Gastrocnemius medialis (tissue), 4 donors: ENCODE measurements around the gene ZFYVE27.

Experiments used
- POLR2A ChIP-seq, 2 donors: fragments of 450-650 bp; IDR thresholded peaks; one replicate each; pipeline ENCODE4 v1.6.1; 2017; ENCODE audit warnings: antibody characterized with exemption in 2 of 2, mild to moderate bottlenecking in 2 of 2, moderate library complexity in 2 of 2
- TF ChIP-seq, protein P1 (sequence below), 5 experiments: fragments of 450-650 bp in 3 of 5; fragments of 200-600 bp in 2 of 5; sonication (generic) in 2 of 5; IDR thresholded peaks in 4 of 5; conservative IDR thresholded peaks in 1 of 5; 1 replicate in 4 of 5; 2 replicates in 1 of 5; pipeline ENCODE4 v1.5.1; 2016 to 2019; ENCODE audit warnings: antibody characterized with exemption in 5 of 5, mild to moderate bottlenecking in 3 of 5, moderate library complexity in 3 of 5

GRCh38 chr10:97800474-97800873 lies 63.5 kb downstream of the ZFYVE27 start:
- TF ChIP-seq, protein P1, sequence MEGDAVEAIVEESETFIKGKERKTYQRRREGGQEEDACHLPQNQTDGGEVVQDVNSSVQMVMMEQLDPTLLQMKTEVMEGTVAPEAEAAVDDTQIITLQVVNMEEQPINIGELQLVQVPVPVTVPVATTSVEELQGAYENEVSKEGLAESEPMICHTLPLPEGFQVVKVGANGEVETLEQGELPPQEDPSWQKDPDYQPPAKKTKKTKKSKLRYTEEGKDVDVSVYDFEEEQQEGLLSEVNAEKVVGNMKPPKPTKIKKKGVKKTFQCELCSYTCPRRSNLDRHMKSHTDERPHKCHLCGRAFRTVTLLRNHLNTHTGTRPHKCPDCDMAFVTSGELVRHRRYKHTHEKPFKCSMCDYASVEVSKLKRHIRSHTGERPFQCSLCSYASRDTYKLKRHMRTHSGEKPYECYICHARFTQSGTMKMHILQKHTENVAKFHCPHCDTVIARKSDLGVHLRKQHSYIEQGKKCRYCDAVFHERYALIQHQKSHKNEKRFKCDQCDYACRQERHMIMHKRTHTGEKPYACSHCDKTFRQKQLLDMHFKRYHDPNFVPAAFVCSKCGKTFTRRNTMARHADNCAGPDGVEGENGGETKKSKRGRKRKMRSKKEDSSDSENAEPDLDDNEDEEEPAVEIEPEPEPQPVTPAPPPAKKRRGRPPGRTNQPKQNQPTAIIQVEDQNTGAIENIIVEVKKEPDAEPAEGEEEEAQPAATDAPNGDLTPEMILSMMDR (IDR thresholded peaks at IDR 0.05 in 4 of 5, conservative IDR thresholded peaks at IDR 0.05 in 1 of 5) = no peak
- no peak for TF ChIP-seq POLR2A (IDR thresholded peaks at IDR 0.05)
